CD4-positive, alpha-beta T cell (primary cell): ENCODE data around the gene CFAP299. TPM values are rescaled to one million over a fixed set of nuclear protein-coding genes. Genes with fewer than 3 reads are reported as not detected.
"Not testable (repeated sequence)": the region's sequence is repeated elsewhere in the genome, so short reads cannot be mapped to it uniquely, and the experiment has no call there.

Source experiments
- ATAC-seq: fragments of 200-7000 bp; cut with Tn5 transposase; one replicate; pipeline ENCODE4 v1.10.0; 2022; ENCODE audit warnings: mild to moderate bottlenecking; ENCODE audit not compliant: poor library complexity
- CTCF ChIA-PET: fragments of 350-600 bp; sonication (Branson Sonifier 250); formaldehyde crosslinking; loops from one replicate; lab custom pipeline; 2021; ENCODE audit warnings: antibody characterized with exemption, inconsistent platforms; lab: Charles Lee
- POLR2A ChIA-PET: fragments of 350-600 bp; sonication (Branson Sonifier 250); formaldehyde crosslinking; loops from one replicate; lab custom pipeline; 2021; ENCODE audit warnings: antibody characterized with exemption, inconsistent platforms; lab: Charles Lee
- DNase-seq, 14 experiments: peaks; one replicate each; pipeline ENCODE4 v3.0.0-alpha.2; 2013 to 2020; ENCODE audit warnings: mixed read lengths in 2 of 14
- H3K27ac ChIP-seq, 2 donors: one replicate each; pipeline versions ENCODE4 v1.5.1 to v1.7.0; 2013; ENCODE audit warnings: low read length in 2 of 2, low read depth in 1 of 2, mild to moderate bottlenecking in 1 of 2
- H3K27me3 ChIP-seq, 2 experiments: 1 replicate in 1 of 2; 2 replicates in 1 of 2; pipeline versions ENCODE4 v1.6.1 to v1.7.0; 2013; ENCODE audit warnings: low read length in 2 of 2, control low read depth in 1 of 2, mild to moderate bottlenecking in 1 of 2, moderate library complexity in 1 of 2; ENCODE audit not compliant: insufficient read depth in 2 of 2, control insufficient read depth in 1 of 2
- H3K36me3 ChIP-seq: one replicate; pipeline ENCODE4 v1.6.1; 2013; ENCODE audit warnings: low read length, control low read depth; ENCODE audit not compliant: insufficient read depth
- H3K4me1 ChIP-seq: one replicate; pipeline ENCODE4 v1.6.1; 2013; ENCODE audit warnings: low read length, control low read depth; ENCODE audit not compliant: insufficient read depth
- H3K4me3 ChIP-seq: one replicate; pipeline ENCODE4 v1.5.1; 2013; ENCODE audit warnings: mild to moderate bottlenecking, low read length, moderate library complexity
- H3K9me3 ChIP-seq, 2 experiments: 1 replicate in 1 of 2; 2 replicates in 1 of 2; pipeline versions ENCODE4 v1.6.1 to v1.7.0; 2013; ENCODE audit warnings: low read length in 2 of 2, mild to moderate bottlenecking in 2 of 2, control low read depth in 1 of 2, moderate library complexity in 1 of 2; ENCODE audit not compliant: control insufficient read depth in 1 of 2, insufficient read depth in 1 of 2
- H3K27ac Mint-ChIP-seq: one replicate; pipeline ENCODE4 v1.8.0; 2020; ENCODE audit warnings: mixed read lengths
- H3K27me3 Mint-ChIP-seq: one replicate; pipeline ENCODE4 v1.8.0; 2021; ENCODE audit warnings: mixed read lengths
- H3K36me3 Mint-ChIP-seq: one replicate; pipeline ENCODE4 v1.8.0; 2021; ENCODE audit warnings: low read depth, mixed read lengths
- H3K4me1 Mint-ChIP-seq: one replicate; pipeline ENCODE4 v1.8.0; 2021; ENCODE audit warnings: low read depth, mixed read lengths
- H3K4me3 Mint-ChIP-seq: one replicate; pipeline ENCODE4 v1.8.0; 2020; ENCODE audit warnings: mild to moderate bottlenecking, mixed read lengths
- H3K9me3 Mint-ChIP-seq: one replicate; pipeline ENCODE4 v1.8.0; 2020; ENCODE audit warnings: mixed read lengths
- intact Hi-C, 2 experiments: fragments of 100-400 bp; cut with DNase I in 1 of 2; cut with micrococcal nuclease in 1 of 2; formaldehyde crosslinking; loops; one replicate each; pipeline versions ENCODE4 v1.15.1 to v1.9.0; 2023 to 2025; cut with DNase I, micrococcal nuclease
- total RNA-seq, 174 experiments: library from RNA in 2 of 174; stranded (reverse) in 2 of 174; gene quantifications; one replicate each; pipeline ENCODE4 v1.2.3 and lab custom pipeline; 2021 to 2026
- TF ChIP-seq, protein P1 (sequence below): fragments of 200-600 bp; IDR thresholded peaks from one replicate; pipeline ENCODE4 v1.8.0; 2022; ENCODE audit warnings: antibody characterized with exemption, mild to moderate bottlenecking

The CFAP299 gene
- total RNA-seq, 2 experiments from 2014 or later: not detected

GRCh38 chr4:80434238-80434637, 98.7 kb downstream of the CFAP299 start:
- Mint-ChIP-seq H3K4me3 (no peak overlapping the region), H3K36me3 (peaks cover 10% of the 10 kb centered on the region), H3K27ac (no peak overlapping the region), H3K4me1 (peaks cover 13% of the 10 kb centered on the region), H3K27me3 (no peaks in the 10 kb centered on the region), H3K9me3 (peaks cover 3% of the 10 kb centered on the region)
- Histone ChIP-seq H3K4me3 (no peak overlapping the region), H3K36me3 (no peaks in the 10 kb centered on the region), H3K27ac (no peak overlapping the region), H3K4me1 (peaks cover 3% of the 10 kb centered on the region), H3K9me3 (peaks cover 0 to 6% of the 10 kb centered on the region in 2 experiments), H3K27me3 (no peaks in the 10 kb centered on the region)
- POLR2A ChIA-PET: interaction anchor here (1.1 to 1.5 kb wide), 2 partner anchors 21 to 26 kb away, joined by 3 to 4 read pairs; no protein-coding TSS in a partner anchor
- CTCF ChIA-PET: no interaction called here
- DNase-seq (no peak), ATAC-seq (no peak)
- TF ChIP-seq, protein P1, sequence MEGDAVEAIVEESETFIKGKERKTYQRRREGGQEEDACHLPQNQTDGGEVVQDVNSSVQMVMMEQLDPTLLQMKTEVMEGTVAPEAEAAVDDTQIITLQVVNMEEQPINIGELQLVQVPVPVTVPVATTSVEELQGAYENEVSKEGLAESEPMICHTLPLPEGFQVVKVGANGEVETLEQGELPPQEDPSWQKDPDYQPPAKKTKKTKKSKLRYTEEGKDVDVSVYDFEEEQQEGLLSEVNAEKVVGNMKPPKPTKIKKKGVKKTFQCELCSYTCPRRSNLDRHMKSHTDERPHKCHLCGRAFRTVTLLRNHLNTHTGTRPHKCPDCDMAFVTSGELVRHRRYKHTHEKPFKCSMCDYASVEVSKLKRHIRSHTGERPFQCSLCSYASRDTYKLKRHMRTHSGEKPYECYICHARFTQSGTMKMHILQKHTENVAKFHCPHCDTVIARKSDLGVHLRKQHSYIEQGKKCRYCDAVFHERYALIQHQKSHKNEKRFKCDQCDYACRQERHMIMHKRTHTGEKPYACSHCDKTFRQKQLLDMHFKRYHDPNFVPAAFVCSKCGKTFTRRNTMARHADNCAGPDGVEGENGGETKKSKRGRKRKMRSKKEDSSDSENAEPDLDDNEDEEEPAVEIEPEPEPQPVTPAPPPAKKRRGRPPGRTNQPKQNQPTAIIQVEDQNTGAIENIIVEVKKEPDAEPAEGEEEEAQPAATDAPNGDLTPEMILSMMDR: no peak
- intact Hi-C loops: no loop called here

DNA sequence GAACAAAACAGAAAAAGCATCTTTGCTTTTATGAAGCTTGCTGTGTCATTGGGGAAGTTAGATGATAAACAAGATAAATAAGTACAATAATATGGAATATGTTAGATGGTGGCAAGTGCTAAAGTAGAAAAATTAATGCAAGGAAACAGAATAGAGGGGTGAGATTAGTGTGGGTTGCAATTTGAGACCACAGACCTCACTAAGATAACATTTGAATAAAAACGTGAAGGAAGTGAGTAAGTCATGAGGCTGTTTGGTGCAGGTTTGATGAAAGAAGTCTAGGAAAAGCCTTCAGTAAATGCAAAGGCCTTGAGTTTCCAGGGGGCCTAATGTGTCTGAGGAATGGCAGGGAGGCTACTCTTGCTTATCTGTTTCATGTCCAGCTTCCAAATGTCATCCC, 102.5 kb downstream of the CFAP299 start:
- peak in 1 of 14 experiments; percentile 56 for DNase-seq
- no peak overlapping the region for H3K4me3 ChIP-seq
- ChIA-PET CTCF (no interaction called here), POLR2A (interaction anchor here (0.8 to 1.0 kb wide), 2 partner anchors 55 to 63 kb away, joined by 3 read pairs; no protein-coding TSS in a partner anchor)
- H3K36me3 Mint-ChIP-seq: peaks cover 42% of the 10 kb centered on the region
- H3K27me3 Mint-ChIP-seq: no peaks in the 10 kb centered on the region
- peaks cover 4 to 17% of the 10 kb centered on the region in 2 experiments for H3K9me3 ChIP-seq
- H3K4me1 Mint-ChIP-seq: peaks cover 31% of the 10 kb centered on the region
- no peak overlapping the region for H3K27ac ChIP-seq
- H3K9me3 Mint-ChIP-seq: peaks cover 21% of the 10 kb centered on the region
- no peaks in the 10 kb centered on the region for H3K27me3 ChIP-seq
- no peak overlapping the region for H3K4me3 Mint-ChIP-seq
- no peak overlapping the region for H3K27ac Mint-ChIP-seq
- TF ChIP-seq, protein P1: no peak
- intact Hi-C loops: loop anchor here in 1 of 2 experiments (5.0 kb wide), 1 partner anchor 54 kb away; no protein-coding TSS in a partner anchor
- H3K4me1 ChIP-seq: peaks cover 15% of the 10 kb centered on the region
- no peak for ATAC-seq
- no peaks in the 10 kb centered on the region for H3K36me3 ChIP-seq

DNA sequence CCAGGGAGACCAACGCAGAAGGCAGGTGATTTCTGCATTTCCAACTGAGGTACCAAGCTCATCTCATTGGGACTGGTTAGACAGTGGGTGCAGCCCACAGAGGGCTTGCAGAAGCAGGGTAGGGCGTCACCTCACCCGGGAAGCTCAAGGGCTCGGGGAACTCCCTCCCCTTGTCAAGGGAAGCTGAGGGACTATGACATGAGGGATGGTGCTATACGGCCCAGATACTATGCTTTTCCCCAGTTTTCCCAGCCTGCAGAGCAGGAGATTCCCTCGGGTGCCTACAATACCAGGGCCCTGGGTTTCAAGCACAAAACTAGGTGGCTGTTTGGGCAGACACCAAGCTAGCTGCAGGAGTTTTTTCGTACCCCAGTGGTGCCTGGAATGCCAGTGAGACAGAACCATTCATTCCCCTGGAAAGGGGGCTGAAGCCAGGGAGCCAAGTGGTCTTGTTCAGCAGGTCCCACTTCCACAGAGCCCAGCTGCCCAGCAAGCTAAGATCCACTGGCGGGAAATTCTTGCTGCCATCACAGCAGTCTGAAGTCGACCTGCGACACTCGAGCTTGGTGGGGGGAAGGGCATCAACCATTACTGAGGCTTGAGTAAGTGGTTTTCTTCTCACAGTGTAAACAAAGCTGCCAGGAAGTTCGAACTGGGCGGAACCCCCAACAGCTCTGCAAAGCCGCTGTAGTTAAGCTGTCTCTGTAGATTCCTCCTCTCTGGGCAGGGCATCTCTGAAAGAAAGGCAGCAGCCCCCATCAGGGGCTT, 103.9 kb downstream of the CFAP299 start:
- CTCF ChIA-PET, H3K36me3 ChIP-seq, H3K27me3 ChIP-seq, H3K27me3 Mint-ChIP-seq, H3K4me3 ChIP-seq, H3K27ac ChIP-seq: not testable (repeated sequence)
- Mint-ChIP-seq H3K9me3 (peaks cover 24% of the 10 kb centered on the region), H3K4me3 (peak overlapping the region; percentile 42), H3K4me1 (peaks cover 31% of the 10 kb centered on the region), H3K27ac (peak overlapping the region; percentile 72), H3K36me3 (peaks cover 57% of the 10 kb centered on the region)
- DNase-seq: peak in 13 of 14 experiments; percentile 7 to 86 (median 45)
- ATAC-seq: peak; percentile 88
- intact Hi-C loops: loop anchor here in 1 of 2 experiments (5.0 kb wide), 1 partner anchor 53 kb away; no protein-coding TSS in a partner anchor
- Histone ChIP-seq H3K9me3 (peaks cover 5 to 17% of the 10 kb centered on the region in 2 experiments), H3K4me1 (peaks cover 15% of the 10 kb centered on the region)
- POLR2A ChIA-PET: interaction anchor here (0.7 to 1.8 kb wide), 5 partner anchors 12 to 61 kb away, joined by 3 to 11 read pairs (median 3); no protein-coding TSS in a partner anchor
